ENCODE data around the gene CEBPB. TPM values are rescaled to one million over a fixed set of nuclear protein-coding genes. Genes with fewer than 3 reads are reported as not detected.
"Not testable (repeated sequence)": the region's sequence is repeated elsewhere in the genome, so short reads cannot be mapped to it uniquely, and the experiment has no call there.

Gene CEBPB
- total and polyA plus RNA-seq, 9 donors, result 15.7 to 296 (median 100) TPM

- no peaks in the 10 kb centered on the region for H3K9me3 ChIP-seq
- H3K27me3 ChIP-seq, result no peaks in the 10 kb centered on the region
- WGBS, 3 donors, result 89 to 92% (median 90%) methylated on average over 14 of the region's 14 CpGs
- intact Hi-C loops (cut with DNase I), result loop anchor here in 2 of 4 donors (5.0 to 10.0 kb wide), 2 partner anchors 48 to 196 kb away; no protein-coding TSS in a partner anchor
- no peak for DNase-seq
- H3K4me3 ChIP-seq, result no peak overlapping the region
- peaks cover 3% of the 10 kb centered on the region for H3K4me1 ChIP-seq (ENCODE audit: insufficient read depth)
- H3K27ac ChIP-seq, result no peak overlapping the region
- no peaks in the 10 kb centered on the region for H3K36me3 ChIP-seq
- TF ChIP-seq, protein P1, sequence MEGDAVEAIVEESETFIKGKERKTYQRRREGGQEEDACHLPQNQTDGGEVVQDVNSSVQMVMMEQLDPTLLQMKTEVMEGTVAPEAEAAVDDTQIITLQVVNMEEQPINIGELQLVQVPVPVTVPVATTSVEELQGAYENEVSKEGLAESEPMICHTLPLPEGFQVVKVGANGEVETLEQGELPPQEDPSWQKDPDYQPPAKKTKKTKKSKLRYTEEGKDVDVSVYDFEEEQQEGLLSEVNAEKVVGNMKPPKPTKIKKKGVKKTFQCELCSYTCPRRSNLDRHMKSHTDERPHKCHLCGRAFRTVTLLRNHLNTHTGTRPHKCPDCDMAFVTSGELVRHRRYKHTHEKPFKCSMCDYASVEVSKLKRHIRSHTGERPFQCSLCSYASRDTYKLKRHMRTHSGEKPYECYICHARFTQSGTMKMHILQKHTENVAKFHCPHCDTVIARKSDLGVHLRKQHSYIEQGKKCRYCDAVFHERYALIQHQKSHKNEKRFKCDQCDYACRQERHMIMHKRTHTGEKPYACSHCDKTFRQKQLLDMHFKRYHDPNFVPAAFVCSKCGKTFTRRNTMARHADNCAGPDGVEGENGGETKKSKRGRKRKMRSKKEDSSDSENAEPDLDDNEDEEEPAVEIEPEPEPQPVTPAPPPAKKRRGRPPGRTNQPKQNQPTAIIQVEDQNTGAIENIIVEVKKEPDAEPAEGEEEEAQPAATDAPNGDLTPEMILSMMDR (IDR thresholded peaks at IDR 0.05), result no peak
- TF ChIP-seq EP300 (IDR thresholded peaks at IDR 0.05) (no peak), POLR2A (IDR thresholded peaks at IDR 0.05) (no peak)
Observed at GRCh38 chr20:50170549-50171220, 19.9 kb upstream of the CEBPB start.

DNA sequence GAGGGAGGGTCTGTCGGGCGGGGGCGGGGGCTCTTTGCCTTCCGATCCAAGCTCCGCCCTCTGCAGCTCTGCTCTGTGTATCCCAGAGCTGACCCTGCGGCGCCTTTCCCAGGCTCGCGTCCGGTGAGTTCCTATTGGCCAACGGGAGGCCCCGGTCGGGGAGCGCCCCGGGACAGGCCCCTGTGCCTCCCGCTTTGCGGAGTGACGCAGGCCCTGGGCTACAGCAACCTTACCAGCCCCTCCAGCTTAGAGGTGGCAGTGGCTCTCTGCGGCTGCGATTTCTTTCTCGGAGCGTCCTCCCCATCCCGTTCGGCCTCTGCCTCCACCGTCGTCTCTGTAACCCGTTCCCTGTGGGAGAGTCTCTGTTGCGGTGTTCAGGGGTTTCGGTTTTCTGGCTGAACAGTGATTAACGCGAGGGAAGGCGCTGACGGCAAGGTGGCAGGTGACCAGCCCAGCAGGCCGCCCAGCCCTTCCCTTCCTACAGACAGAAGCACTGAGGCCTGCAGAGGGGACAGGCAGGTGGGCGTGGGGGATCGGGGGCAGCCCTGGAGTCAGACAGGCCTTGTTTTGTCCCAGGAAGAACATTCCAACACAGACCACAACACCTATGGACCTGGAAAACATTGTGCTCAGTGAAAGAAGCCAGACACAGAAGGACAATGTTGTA, 18.1 kb upstream of the CEBPB start:
- Histone ChIP-seq H3K4me1 (ENCODE audit: insufficient read depth) (peaks cover 3% of the 10 kb centered on the region), H3K4me3 (peak overlapping the region; percentile 61), H3K27me3 (no peaks in the 10 kb centered on the region), H3K9me3 (no peaks in the 10 kb centered on the region), H3K36me3 (no peaks in the 10 kb centered on the region), H3K27ac (peak overlapping the region; percentile 37 to 73)
- peak; percentile 86 to 92 (median 90) for DNase-seq
- TF ChIP-seq, protein P1 (IDR thresholded peaks at IDR 0.05), result no peak
- peak; percentile 76 for TF ChIP-seq POLR2A (IDR thresholded peaks at IDR 0.05)
- WGBS, 3 donors, result 1 to 2% (median 1%) methylated on average over 33 to 36 of the region's 36 CpGs
- intact Hi-C loops (cut with DNase I), result loop anchor here in 2 of 4 donors (5.0 to 10.0 kb wide), 2 partner anchors 50 to 198 kb away; no protein-coding TSS in a partner anchor

DNA sequence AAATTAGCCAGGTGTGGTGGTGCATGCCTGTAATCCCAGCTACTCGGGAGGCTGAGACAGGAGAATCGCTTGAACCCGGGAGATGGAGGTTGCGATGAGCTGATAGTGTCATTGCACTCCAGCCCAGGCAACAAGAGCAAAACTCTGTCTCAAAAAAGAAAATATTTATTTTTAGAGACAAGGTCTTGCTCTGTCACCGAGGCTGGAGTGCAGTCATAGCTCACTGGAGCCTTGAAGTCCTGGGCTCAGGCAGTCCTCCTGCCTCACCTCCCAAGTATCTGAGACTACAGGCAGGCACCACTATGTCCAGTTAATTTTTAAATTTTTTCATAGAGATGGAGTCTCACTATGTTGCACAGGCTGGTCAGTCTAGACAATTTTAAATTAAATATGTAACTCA, 16.2 kb upstream of the CEBPB start:
- Histone ChIP-seq H3K4me1 (ENCODE audit: insufficient read depth) (peaks cover 3% of the 10 kb centered on the region), H3K27me3 (no peaks in the 10 kb centered on the region), H3K9me3 (no peaks in the 10 kb centered on the region), H3K4me3 (no peak overlapping the region), H3K27ac (no peak overlapping the region), H3K36me3 (no peaks in the 10 kb centered on the region)
- 72 to 88% (median 83%) methylated on average over 5 of the region's 5 CpGs for WGBS, 3 donors
- DNase-seq, result no peak
- no peak for TF ChIP-seq EP300 (IDR thresholded peaks at IDR 0.05)
- intact Hi-C loops (cut with DNase I), result loop anchor here in 2 of 4 donors (5.0 to 10.0 kb wide), 2 partner anchors 52 to 200 kb away; no protein-coding TSS in a partner anchor

DNA sequence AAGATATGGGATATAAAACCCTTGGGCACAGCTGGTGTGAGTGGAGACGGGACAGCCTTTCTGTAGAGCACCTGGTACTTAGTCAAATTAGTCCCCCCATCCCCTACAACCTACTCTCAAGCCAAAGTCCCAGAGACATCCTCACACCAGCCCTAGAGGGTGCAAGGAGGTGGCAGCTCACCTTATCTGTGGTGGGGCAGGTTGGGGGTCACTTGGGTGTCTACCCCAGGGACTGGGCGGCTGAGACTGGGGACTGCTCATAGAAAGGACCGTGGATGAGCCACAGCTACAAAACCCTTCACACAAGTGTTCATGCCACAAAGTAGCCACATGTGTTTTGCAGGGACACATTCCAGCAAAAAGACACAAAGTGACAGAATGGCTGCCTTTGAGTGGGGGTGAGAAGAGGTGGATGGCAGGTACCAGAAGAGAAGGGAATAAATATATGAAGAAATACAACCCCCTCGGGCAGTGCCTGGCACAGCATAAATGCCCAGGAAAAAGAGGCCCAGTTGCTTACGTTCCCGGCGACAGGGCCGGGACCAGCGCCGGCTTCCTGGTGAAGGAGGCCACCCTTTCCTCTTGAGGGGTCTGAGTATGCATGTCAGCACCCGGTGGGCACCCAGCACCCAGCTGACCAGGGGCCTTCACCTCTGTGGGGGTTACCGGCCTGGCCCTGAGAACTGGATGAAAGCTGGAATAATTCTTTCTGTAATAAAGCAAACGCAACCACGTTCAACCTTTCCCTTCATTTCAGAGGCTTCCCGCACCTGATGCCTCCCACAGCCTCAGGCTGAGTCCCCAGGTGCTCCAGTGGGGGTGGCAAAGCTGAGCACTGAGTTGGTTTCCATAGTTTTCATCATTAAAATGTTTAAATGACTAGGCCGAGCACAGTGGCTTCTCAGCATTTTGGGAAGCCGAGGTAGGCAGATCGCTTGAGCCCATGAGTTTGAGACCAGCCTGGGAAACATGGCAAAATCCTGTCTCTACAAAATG, 14.4 kb upstream of the CEBPB start:
- no peak for DNase-seq
- Histone ChIP-seq H3K4me1 (ENCODE audit: insufficient read depth) (peaks cover 3% of the 10 kb centered on the region), H3K36me3 (no peaks in the 10 kb centered on the region), H3K27ac (no peak overlapping the region), H3K9me3 (no peaks in the 10 kb centered on the region), H3K27me3 (no peaks in the 10 kb centered on the region), H3K4me3 (no peak overlapping the region)
- intact Hi-C loops (cut with DNase I), result loop anchor here in 3 of 4 donors (5.0 to 10.0 kb wide), 2 partner anchors 194 to 201 kb away; partner anchors contain the start of gene SNAI1 (in 2 of the 3)
- 89 to 92% (median 91%) methylated on average over 18 of the region's 18 CpGs for WGBS, 3 donors
- TF ChIP-seq POLR2A (IDR thresholded peaks at IDR 0.05) (no peak), EP300 (IDR thresholded peaks at IDR 0.05) (no peak)
- TF ChIP-seq, protein P1 (IDR thresholded peaks at IDR 0.05), result no peak

DNA sequence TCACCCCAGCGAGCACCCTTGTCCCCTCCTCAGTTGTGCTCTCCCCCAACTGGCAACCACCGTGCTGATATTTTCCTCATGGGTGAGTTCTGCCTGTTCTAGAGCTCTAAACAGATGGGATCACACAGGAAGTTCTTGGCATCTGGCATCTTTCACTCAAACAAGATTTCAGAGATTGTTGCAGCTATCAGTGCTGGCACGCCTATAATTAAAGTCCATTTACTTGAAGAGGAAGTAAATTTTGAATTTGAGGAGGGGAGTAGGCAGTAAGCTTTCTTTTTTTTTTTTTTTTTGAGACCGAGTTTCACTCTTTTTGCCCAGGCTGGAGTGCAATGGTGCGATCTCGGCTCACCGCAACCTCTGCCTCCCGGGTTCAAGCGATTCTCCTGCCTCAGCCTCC, 12.0 kb upstream of the CEBPB start:
- intact Hi-C loops (cut with DNase I), result loop anchor here in 3 of 4 donors (5.0 to 10.0 kb wide), 2 partner anchors 196 to 204 kb away; partner anchors contain the start of gene SNAI1 (in 2 of the 3)
- 89 to 91% (median 90%) methylated on average over 9 of the region's 9 CpGs for WGBS, 3 donors
- not testable (repeated sequence) for H3K27me3 ChIP-seq; H3K9me3 ChIP-seq; H3K4me1 ChIP-seq (ENCODE audit: insufficient read depth); H3K36me3 ChIP-seq; H3K4me3 ChIP-seq; DNase-seq; H3K27ac ChIP-seq
